Omental fat pad (tissue), 4 donors: ENCODE results near the gene FBXL13. TPM values are rescaled to one million over a fixed set of nuclear protein-coding genes. Genes with fewer than 3 reads are reported as not detected.
A peak's percentile ranks its signal among the peaks of the same experiment; 100 is the strongest.
"Not testable (repeated sequence)": the region's sequence is repeated elsewhere in the genome, so short reads cannot be mapped to it uniquely, and the experiment has no call there.

ENCODE experiments used
- ATAC-seq: fragments of 150-250 bp; one replicate; pipeline ENCODE4 v1.9.1; 2016; ENCODE audit warnings: mild to moderate bottlenecking, moderate library complexity; ENCODE audit not compliant: low FRiP score
- DNase-seq: peaks from one replicate; pipeline ENCODE4 v3.0.0-alpha.2; 2019; ENCODE audit warnings: low spot score
- total RNA-seq, 4 donors: library from RNA; depleted of rRNA; stranded (reverse); fragments of >200 nt; gene quantifications; one replicate each; pipeline ENCODE4 v1.1.0, GENCODE V29; 2016
- TF ChIP-seq, protein P1 (sequence below), 3 donors: fragments of 450-650 bp; IDR thresholded peaks; one replicate each; pipeline ENCODE4 v1.5.1; 2016 to 2017; ENCODE audit warnings: antibody characterized with exemption in 3 of 3, mild to moderate bottlenecking in 3 of 3, moderate library complexity in 2 of 3

The FBXL13 gene
- total RNA-seq, 4 donors from 2014 or later: 2.1 to 4.9 (median 3.4) TPM

DNA sequence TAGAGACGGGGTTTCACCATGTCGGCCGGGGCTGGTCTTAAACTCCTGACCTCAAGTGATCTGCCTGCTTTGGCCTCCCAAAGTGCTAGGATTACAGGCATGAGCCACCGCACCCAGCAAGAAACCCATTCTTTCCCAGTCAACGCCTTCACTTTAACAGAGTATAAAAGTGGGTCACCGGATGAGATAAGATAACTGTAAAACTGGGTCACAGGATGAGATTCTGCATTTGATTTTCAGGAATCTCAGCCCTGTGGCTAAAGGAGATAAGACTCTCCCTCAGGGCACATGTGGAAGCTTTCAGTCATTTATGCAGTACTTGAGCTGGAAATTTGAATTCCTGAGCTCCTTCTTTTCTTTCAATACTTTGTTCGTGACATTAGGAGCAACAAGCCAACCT, 91.0 kb downstream of the FBXL13 start:
- ATAC-seq (no peak), DNase-seq (no peak)
- TF ChIP-seq, protein P1, sequence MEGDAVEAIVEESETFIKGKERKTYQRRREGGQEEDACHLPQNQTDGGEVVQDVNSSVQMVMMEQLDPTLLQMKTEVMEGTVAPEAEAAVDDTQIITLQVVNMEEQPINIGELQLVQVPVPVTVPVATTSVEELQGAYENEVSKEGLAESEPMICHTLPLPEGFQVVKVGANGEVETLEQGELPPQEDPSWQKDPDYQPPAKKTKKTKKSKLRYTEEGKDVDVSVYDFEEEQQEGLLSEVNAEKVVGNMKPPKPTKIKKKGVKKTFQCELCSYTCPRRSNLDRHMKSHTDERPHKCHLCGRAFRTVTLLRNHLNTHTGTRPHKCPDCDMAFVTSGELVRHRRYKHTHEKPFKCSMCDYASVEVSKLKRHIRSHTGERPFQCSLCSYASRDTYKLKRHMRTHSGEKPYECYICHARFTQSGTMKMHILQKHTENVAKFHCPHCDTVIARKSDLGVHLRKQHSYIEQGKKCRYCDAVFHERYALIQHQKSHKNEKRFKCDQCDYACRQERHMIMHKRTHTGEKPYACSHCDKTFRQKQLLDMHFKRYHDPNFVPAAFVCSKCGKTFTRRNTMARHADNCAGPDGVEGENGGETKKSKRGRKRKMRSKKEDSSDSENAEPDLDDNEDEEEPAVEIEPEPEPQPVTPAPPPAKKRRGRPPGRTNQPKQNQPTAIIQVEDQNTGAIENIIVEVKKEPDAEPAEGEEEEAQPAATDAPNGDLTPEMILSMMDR (IDR thresholded peaks at IDR 0.05): no peak

DNA sequence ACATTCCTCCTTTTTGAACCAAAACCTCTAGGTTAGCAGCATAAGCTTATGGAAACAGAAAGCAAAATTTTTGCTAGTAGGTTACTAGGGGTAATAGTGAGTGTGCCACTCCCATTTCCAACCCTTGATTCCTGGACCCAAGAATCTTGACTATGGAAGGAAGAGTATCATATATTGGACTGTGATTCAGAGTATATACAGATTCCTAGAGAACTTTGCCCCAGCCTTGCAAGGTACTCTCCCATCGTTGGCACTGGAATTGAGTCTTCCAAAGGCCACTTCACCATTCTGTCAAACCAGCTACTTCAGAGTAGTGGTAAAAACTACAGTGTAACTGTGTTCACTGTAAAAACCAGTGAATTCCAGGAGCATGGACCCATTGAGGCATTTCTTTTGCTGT, 92.4 kb downstream of the FBXL13 start:
- DNase-seq (no peak), ATAC-seq (no peak)
- TF ChIP-seq, protein P1 (IDR thresholded peaks at IDR 0.05): no peak

DNA sequence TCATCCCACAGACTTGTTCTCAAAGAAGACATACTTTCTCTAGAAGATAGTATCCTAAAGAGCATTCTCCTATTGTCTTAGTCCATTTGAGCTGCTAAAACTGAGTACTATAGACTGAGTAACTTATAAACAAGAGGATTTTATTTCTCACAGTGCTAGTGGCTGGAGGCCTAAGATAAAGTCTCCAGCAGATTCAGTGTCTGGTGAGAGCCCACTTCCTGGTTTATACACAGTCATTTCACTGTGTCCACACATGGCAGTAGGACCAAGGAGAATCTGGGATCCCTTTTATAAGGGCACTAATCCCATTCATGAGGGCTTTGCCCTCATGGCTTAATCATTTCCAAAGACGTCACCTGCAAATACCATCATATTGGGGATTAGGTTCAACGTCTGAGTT, 93.1 kb downstream of the FBXL13 start:
- TF ChIP-seq, protein P1 (IDR thresholded peaks at IDR 0.05): no peak
- ATAC-seq (no peak), DNase-seq (no peak)

DNA sequence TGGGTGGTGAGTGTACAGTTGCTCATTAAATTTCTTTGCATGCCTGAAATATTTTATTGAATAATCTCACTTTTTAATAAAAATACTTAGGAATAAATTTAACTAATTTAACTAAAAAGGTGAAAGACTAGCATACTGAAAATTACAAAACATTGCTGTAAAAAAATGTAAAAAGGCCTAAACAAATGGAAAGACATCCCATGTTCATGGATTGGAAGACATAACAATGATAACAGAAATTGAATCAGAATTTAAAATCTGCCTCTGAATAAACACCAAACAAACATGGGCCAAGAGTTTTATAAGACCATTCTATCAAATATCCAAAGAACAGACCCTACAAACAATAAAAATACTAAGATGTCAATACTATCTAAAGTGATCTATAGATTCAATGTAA, 94.9 kb downstream of the FBXL13 start:
- no peak for DNase-seq
- ATAC-seq: no peak
- TF ChIP-seq, protein P1 (IDR thresholded peaks at IDR 0.05): no peak

DNA sequence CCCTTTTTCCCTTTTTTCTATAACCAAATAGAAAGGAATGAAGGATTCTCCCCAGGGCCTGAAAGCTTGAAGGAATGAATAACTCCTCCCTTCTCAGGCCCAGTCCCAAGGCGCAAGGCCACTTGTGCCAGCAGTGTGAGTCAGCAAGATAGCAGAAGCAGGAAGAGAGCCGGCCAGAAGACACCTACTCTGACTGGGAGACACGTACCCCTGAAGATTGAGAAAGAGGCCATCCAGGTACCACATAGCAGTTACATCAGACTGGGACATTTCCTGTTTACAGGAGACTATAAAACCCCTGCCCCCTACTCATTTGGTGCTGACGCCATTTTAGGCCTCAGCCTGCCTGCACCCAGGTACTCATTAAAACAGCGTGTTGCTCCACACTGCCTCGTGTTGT, 96.3 kb downstream of the FBXL13 start:
- DNase-seq (peak; percentile 33), ATAC-seq (peak; percentile 79)
- TF ChIP-seq, protein P1 (IDR thresholded peaks at IDR 0.05): no peak

DNA sequence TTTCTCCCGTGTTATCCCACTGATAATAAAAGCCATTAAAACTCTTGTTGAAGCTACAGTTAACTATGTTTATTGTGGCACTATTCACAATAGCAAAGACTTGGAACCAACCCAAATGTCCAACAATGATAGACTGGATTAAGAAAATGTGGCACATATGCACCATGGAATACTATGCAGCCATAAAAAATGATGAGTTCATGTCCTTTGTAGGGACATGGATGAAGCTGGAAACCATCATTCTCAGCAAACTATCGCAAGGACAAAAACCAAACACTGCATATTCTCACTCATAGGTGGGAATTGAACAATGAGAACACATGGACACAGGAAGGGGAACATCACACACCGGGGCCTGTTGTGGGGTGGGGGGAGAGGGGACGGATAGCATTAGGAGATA, 97.0 kb downstream of the FBXL13 start:
- ATAC-seq, DNase-seq: not testable (repeated sequence)

DNA sequence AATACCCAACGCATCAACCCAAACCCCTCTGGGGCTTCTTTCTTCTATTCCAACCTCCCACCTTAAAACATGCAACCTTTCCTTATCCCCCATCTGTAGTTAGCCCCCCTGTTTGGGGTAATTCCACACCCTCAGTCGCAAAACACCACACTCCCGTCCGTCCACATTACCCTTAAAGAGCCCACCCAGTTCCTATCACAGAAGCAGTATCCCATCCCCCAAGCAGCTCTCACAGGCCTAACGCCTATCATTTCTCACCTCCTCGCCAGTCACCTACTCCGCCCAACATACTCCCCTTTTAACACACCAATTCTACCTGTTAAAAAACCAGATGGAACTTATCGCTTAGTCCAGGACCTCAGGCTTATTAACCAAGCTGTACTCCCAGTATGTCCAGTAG, 98.1 kb downstream of the FBXL13 start:
- no peak for DNase-seq
- TF ChIP-seq, protein P1 (IDR thresholded peaks at IDR 0.05): no peak
- ATAC-seq: no peak

DNA sequence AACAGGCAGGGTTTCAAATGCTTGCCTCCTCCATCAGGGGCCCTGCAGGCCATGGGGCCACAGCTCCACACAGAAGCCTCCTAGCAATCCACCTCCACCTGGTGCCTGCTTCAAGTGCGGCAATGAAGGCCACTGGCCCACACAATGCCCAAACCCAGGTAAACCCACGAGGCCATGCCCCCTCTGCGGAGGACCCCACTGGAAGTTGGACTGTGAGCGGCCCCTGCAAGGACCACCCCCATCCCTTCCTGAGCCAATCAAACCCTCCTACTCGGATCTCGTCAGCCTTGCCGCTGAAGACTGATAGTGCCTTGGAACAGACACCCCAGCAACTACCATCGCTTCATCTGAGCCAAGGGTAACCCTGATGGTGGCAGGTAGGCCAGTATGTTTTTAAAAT, 98.7 kb downstream of the FBXL13 start:
- ATAC-seq (no peak), DNase-seq (no peak)
- TF ChIP-seq, protein P1 (IDR thresholded peaks at IDR 0.05): no peak
